Tibial nerve (tissue), 3 donors: ENCODE results near the gene INPP4B.

Source experiments
- POLR2A ChIP-seq, 2 donors: fragments of 450-650 bp; IDR thresholded peaks; one replicate each; pipeline ENCODE4 v1.6.1; 2017; ENCODE audit warnings: antibody characterized with exemption in 2 of 2, mild to moderate bottlenecking in 2 of 2, moderate library complexity in 2 of 2
- TF ChIP-seq, protein P1 (sequence below), 5 experiments: fragments of 200-600 bp in 3 of 5; fragments of 450-650 bp in 2 of 5; sonication (generic) in 3 of 5; IDR thresholded peaks; one replicate each; pipeline ENCODE4 v1.5.1; 2016 to 2019; ENCODE audit warnings: antibody characterized with exemption in 5 of 5, mild to moderate bottlenecking in 3 of 5, moderate library complexity in 2 of 5

DNA sequence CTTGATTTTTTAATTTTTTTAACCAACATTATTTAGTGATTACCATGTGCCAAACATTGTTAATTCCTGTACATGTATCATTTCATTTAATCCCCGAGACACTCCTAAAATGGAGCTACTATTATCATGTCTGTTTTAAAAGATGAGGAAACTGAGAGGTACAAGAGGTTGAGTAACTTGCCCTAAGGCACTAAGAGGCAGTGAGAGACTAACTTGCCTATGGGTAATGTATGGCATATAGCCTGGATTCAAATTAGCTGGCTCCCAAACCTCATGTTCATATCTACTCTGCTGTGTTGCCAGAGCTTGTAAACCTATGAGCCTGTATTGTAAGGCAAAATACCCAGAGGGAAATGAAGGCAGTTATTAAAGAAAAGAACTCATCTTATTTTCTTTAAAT, 766.1 kb downstream of the INPP4B start:
- TF ChIP-seq, protein P1, sequence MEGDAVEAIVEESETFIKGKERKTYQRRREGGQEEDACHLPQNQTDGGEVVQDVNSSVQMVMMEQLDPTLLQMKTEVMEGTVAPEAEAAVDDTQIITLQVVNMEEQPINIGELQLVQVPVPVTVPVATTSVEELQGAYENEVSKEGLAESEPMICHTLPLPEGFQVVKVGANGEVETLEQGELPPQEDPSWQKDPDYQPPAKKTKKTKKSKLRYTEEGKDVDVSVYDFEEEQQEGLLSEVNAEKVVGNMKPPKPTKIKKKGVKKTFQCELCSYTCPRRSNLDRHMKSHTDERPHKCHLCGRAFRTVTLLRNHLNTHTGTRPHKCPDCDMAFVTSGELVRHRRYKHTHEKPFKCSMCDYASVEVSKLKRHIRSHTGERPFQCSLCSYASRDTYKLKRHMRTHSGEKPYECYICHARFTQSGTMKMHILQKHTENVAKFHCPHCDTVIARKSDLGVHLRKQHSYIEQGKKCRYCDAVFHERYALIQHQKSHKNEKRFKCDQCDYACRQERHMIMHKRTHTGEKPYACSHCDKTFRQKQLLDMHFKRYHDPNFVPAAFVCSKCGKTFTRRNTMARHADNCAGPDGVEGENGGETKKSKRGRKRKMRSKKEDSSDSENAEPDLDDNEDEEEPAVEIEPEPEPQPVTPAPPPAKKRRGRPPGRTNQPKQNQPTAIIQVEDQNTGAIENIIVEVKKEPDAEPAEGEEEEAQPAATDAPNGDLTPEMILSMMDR (IDR thresholded peaks at IDR 0.05), result no peak
- no peak for TF ChIP-seq POLR2A (IDR thresholded peaks at IDR 0.05)
